Stimulated activated CD4-positive, alpha-beta T cell treated with anti-CD3 and anti-CD28 coated beads, TNF-alpha, amount 100 ng/mL, for 4 hours (primary cell): Measurements from ENCODE around the gene HDC.

Experiments used
- DNase-seq, 3 experiments: peaks; one replicate each; pipeline ENCODE4 v3.0.0-alpha.2; 2020; ENCODE audit warnings: low read depth in 3 of 3

HDC gene

GRCh38 chr15:50225057-50225456 lies 40.5 kb downstream of the HDC start:
- DNase-seq = no peak

- no peak for DNase-seq
These were observed 40.9 kb downstream of the HDC start for GRCh38 chr15:50224606-50225005.

- DNase-seq = no peak
These were observed 43.3 kb downstream of the HDC start for GRCh38 chr15:50222181-50222580.

GRCh38 chr15:50219820-50220219 lies 45.7 kb downstream of the HDC start:
- DNase-seq = no peak

- no peak for DNase-seq
These were observed 46.8 kb downstream of the HDC start for GRCh38 chr15:50218691-50219090.

GRCh38 chr15:50218291-50218690 lies 47.2 kb downstream of the HDC start:
- no peak for DNase-seq

GRCh38 chr15:50210462-50211157 lies 54.9 kb downstream of the HDC start:
- DNase-seq = no peak

GRCh38 chr15:50209809-50210208 lies 55.7 kb downstream of the HDC start:
- DNase-seq = no peak

GRCh38 chr15:50206020-50206419 lies 59.5 kb downstream of the HDC start:
- DNase-seq = no peak

GRCh38 chr15:50202003-50202402 lies 63.5 kb downstream of the HDC start:
- DNase-seq = no peak

- no peak for DNase-seq
These were observed 72.5 kb downstream of the HDC start for GRCh38 chr15:50192926-50193620.

- no peak for DNase-seq
These were observed 73.4 kb downstream of the HDC start for GRCh38 chr15:50192164-50192563.
